ENCODE results near the gene TMEM208. TPM values are rescaled to one million over a fixed set of nuclear protein-coding genes. Genes with fewer than 3 reads are reported as not detected.

TMEM208 gene
- total RNA-seq, 1 donor from 2014 or later: 42.6 TPM

DNA sequence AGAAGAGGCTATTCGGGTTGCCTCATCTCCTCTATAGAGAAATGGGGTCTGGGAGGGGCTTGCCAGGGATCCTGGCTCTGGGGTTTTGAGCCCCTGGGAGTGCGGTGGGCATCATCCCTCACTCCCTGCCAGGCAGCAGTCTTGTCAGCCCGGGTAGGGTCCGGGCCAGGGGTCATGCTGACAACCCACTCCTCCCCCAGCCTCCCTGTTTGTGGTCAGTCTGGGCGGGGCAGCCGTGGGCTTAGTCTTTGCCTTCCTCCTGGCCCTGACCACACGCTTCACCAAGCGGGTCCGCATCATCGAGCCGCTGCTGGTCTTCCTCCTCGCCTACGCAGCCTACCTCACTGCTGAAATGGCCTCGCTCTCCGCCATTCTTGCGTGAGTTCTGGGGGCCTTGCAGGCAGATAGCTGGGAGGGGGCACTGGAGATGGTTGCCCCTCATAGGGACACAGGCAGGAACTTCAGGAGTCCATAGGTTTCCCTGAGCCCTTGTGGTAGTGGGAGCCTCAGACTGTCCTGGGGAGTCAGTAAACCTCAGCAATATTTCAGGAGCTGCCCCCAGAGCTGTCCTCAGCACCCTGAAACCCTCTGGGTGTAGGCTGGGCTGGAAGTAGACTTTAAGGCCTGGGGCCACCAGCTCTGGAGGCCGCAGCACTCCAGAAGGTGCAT, 28.8 kb downstream of the TMEM208 start:
- Mint-ChIP-seq H3K27me3 (ENCODE audit: unreplicated experiment) (peaks cover 7% of the 10 kb centered on the region), H3K27ac (ENCODE audit: unreplicated experiment) (no peak overlapping the region), H3K4me3 (ENCODE audit: unreplicated experiment) (no peak overlapping the region), H3K4me1 (ENCODE audit: low read depth, unreplicated experiment) (peaks cover 5% of the 10 kb centered on the region), H3K36me3 (ENCODE audit: unreplicated experiment) (no peaks in the 10 kb centered on the region), H3K9me3 (ENCODE audit: unreplicated experiment) (peaks cover 4% of the 10 kb centered on the region)
- no peak for TF ChIP-seq CTCF (IDR thresholded peaks at IDR 0.05; ENCODE audit: partially characterized antibody, unreplicated experiment)
- DNase-seq: no peak

GRCh38 chr16:67256701-67257230, 29.8 kb downstream of the TMEM208 start:
- no peak for DNase-seq
- Mint-ChIP-seq H3K27me3 (ENCODE audit: unreplicated experiment) (peaks cover 4% of the 10 kb centered on the region), H3K36me3 (ENCODE audit: unreplicated experiment) (peaks cover 4% of the 10 kb centered on the region), H3K9me3 (ENCODE audit: unreplicated experiment) (peaks cover 4% of the 10 kb centered on the region), H3K4me3 (ENCODE audit: unreplicated experiment) (no peak overlapping the region), H3K27ac (ENCODE audit: unreplicated experiment) (no peak overlapping the region), H3K4me1 (ENCODE audit: low read depth, unreplicated experiment) (peaks cover 7% of the 10 kb centered on the region)
- no peak for TF ChIP-seq CTCF (IDR thresholded peaks at IDR 0.05; ENCODE audit: partially characterized antibody, unreplicated experiment)

- no peak for DNase-seq
- H3K4me3 Mint-ChIP-seq (ENCODE audit: unreplicated experiment): no peak overlapping the region
- H3K27me3 Mint-ChIP-seq (ENCODE audit: unreplicated experiment): peaks cover 3% of the 10 kb centered on the region
- H3K27ac Mint-ChIP-seq (ENCODE audit: unreplicated experiment): no peak overlapping the region
- no peak for TF ChIP-seq CTCF (IDR thresholded peaks at IDR 0.05; ENCODE audit: partially characterized antibody, unreplicated experiment)
- peaks cover 7% of the 10 kb centered on the region for H3K36me3 Mint-ChIP-seq (ENCODE audit: unreplicated experiment)
- peaks cover 7% of the 10 kb centered on the region for H3K4me1 Mint-ChIP-seq (ENCODE audit: low read depth, unreplicated experiment)
- H3K9me3 Mint-ChIP-seq (ENCODE audit: unreplicated experiment): peaks cover 4% of the 10 kb centered on the region
These were observed 30.7 kb downstream of the TMEM208 start for GRCh38 chr16:67257486-67258160.

DNA sequence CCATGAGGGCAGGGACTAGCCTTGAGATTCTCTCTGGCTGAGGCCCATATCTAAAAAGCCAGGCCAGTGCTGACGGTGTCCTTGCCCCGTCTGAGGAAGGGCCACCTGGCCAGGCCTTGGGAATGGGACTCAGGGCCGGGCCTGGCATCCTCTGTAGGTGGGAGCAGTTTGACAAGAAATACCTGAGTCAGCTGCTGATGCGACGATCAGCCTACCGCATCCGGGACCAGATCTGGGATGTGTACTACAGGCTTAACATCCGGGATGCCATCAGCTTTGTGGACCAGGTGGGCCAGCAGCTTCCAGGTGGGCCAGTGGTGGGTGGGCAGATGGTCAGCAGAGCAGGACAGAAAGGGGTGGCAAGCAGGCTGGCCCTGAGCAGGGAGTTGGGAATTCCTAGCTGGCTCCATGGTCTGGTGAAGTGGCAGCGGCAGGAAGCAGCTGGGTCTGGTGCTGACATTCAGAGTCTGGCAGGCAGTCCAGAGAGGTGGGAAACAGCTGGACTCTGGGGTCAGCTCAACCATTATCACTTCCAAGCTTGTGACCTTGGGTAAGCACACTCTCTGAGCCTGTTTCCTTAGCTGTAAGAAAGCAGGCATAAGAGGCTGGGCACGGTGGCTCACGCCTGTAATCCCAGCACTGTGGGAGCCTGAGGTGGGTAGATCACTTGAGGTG, 31.4 kb downstream of the TMEM208 start:
- no peak overlapping the region for H3K4me3 Mint-ChIP-seq (ENCODE audit: unreplicated experiment)
- peaks cover under 1% of the 10 kb centered on the region for H3K9me3 Mint-ChIP-seq (ENCODE audit: unreplicated experiment)
- peaks cover 3% of the 10 kb centered on the region for H3K27me3 Mint-ChIP-seq (ENCODE audit: unreplicated experiment)
- no peak for TF ChIP-seq CTCF (IDR thresholded peaks at IDR 0.05; ENCODE audit: partially characterized antibody, unreplicated experiment)
- no peak for DNase-seq
- peaks cover 7% of the 10 kb centered on the region for H3K4me1 Mint-ChIP-seq (ENCODE audit: low read depth, unreplicated experiment)
- no peak overlapping the region for H3K27ac Mint-ChIP-seq (ENCODE audit: unreplicated experiment)
- H3K36me3 Mint-ChIP-seq (ENCODE audit: unreplicated experiment): peaks cover 7% of the 10 kb centered on the region

Data from glutamatergic neuron (in vitro differentiated cells).